HG03108 (cell line): ENCODE measurements around the gene GPR137C.

Experiments
- ATAC-seq: cut with Tn5 transposase; IDR thresholded peaks from one replicate; pipeline ENCODE4 v1.9.1; 2021; ENCODE audit warnings: moderate library complexity; ENCODE audit not compliant: unreplicated experiment

The GPR137C gene

GRCh38 chr14:52552063-52552988 lies at the start of gene GPR137C, which contains the start of gene TXNDC16:
Gene GPR137C (plus strand): TSS chr14:52552836. CDS start chr14:52553148, 312 bp downstream.
Gene TXNDC16 (minus strand): TSS chr14:52552505. CDS start chr14:52543557, 8,948 bp downstream.
- ATAC-seq, result peak; percentile 94

GRCh38 chr14:52513249-52513648 lies 39.4 kb upstream of the GPR137C start:
- ATAC-seq, result no peak

GRCh38 chr14:52514046-52514811 lies 38.4 kb upstream of the GPR137C start:
- ATAC-seq, result no peak

GRCh38 chr14:52522033-52522432 lies 30.6 kb upstream of the GPR137C start:
- no peak for ATAC-seq

- no peak for ATAC-seq
These were observed 29.9 kb upstream of the GPR137C start for GRCh38 chr14:52522581-52523345.

GRCh38 chr14:52527052-52527451 lies 25.6 kb upstream of the GPR137C start:
- no peak for ATAC-seq

GRCh38 chr14:52531481-52531880 lies 21.2 kb upstream of the GPR137C start:
- ATAC-seq, result no peak

- no peak for ATAC-seq
These were observed 16.4 kb upstream of the GPR137C start for GRCh38 chr14:52536269-52536668.

- ATAC-seq, result no peak
These were observed 14.0 kb upstream of the GPR137C start for GRCh38 chr14:52538623-52539022.

GRCh38 chr14:52545584-52546317 lies 6.9 kb upstream of the GPR137C start:
- ATAC-seq, result no peak

- ATAC-seq, result no peak
These were observed 6.3 kb upstream of the GPR137C start for GRCh38 chr14:52546318-52546670.

GRCh38 chr14:52547027-52547426 lies 5.6 kb upstream of the GPR137C start:
- no peak for ATAC-seq

GRCh38 chr14:52547526-52547925 lies 5.1 kb upstream of the GPR137C start:
- ATAC-seq, result no peak

- no peak for ATAC-seq
These were observed 2.0 kb upstream of the GPR137C start for GRCh38 chr14:52550661-52551060.

- no peak for ATAC-seq
These were observed 1.4 kb upstream of the GPR137C start for GRCh38 chr14:52551205-52551604.

- ATAC-seq, result no peak
These were observed 957 bp upstream of the GPR137C start for GRCh38 chr14:52551696-52552062.

- peak; percentile 5 for ATAC-seq
These were observed 500 bp downstream of the GPR137C start for GRCh38 chr14:52553002-52553670.

GRCh38 chr14:52553671-52554575 lies 1.3 kb downstream of the GPR137C start:
- ATAC-seq, result no peak

- no peak for ATAC-seq
These were observed 6.1 kb downstream of the GPR137C start for GRCh38 chr14:52558688-52559087.
